IPS-NIHi7 (cell line): ENCODE measurements around the gene PYURF.

Experiments used
- DNase-seq: peaks from one replicate; pipeline ENCODE4 v3.0.0; 2012; ENCODE audit warnings: mixed read lengths; ENCODE audit errors: extremely low spot score

PYURF gene

DNA sequence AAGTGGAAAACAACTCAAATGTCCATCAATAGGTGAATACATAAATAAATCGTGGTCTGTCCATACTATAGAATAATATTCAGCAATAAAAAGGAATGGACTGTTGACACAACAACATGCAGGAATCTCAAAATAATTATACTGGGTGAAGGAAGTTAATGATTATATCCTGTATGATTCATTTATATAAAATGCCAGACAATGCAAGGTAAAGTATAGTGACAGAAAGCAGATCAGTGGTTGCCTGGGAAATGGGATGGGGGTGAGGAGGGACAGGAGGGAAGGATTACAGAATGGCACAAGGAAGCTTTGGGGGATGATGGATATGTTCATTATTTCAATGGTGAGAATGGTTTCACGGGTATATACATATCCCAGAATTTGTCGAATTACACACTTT, 12.3 kb downstream of the PYURF start:
- DNase-seq, result no peak

DNA sequence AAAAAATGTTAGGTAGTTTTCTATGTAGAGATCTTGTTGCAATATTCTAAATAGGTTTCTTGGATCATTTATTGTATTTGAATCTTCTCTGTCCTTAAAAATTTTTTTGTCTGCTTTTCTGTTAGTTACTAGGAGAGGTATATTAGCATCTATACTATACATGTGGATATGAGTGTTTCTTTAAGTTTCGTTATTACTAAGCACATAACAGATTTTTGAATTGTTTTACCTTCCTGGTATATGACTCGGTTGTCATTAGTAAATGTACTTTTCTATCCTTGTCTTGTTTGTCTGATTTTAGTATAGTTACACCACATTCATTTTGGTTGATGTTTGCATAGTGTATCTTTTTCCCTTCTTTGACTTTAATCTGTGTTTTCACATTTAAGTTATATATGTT, 20.2 kb downstream of the PYURF start:
- no peak for DNase-seq

- DNase-seq, result no peak
Measured at GRCh38 chr4:88497859-88498409, 25.6 kb downstream of the PYURF start.

DNA sequence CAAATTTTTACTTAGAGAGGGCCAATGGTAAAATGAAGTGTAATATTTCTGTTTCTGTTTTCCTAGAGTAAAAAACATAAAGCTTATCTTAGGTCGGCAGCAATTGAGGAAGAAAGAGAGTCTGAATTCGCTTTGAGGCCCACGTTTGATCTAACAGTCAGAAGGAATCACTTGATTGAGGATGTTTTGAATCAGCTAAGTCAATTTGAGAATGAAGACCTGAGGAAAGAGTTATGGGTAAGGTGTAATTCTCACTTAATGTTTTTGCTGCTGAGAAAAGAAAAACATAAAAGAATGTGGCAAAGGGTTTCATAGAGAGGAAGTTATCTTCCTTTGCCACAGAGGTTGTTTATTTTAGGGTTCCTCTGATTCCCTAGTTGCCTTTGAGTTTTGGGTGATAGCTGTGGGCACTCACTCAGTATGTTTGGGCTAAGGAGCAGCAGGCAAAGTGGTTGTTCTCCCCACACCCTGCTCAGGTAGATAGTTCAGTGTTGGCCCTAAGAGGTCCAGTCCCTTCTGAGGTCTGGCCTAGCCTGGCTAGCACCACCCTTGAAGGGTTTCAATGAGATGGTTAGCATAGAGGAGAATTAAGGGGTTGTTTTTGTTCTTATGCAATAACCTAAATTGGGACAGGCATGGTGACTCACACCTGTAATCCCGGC, 34.3 kb downstream of the PYURF start:
- no peak for DNase-seq

- no peak for DNase-seq
Measured at GRCh38 chr4:88481537-88481936, 42.0 kb downstream of the PYURF start.

DNA sequence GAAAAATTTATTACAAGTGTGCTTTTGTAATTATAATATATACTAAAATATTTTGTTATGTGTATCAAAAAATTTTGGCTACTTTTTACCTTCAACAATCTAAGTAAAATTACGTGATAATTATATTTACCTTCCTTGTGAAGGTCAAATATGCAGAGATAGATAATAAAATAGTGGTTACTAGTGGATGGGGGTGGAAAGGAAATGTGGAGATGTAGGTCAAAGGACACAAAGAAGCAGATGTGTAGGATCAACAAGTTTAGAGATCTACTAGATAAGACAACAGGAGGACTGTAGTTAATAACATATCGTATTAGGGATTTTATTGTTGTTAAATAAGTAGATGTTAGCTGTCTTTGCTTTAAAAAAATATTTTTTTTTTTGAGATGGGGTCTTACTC, 45.3 kb downstream of the PYURF start:
- no peak for DNase-seq

GRCh38 chr4:88477229-88477860, 46.2 kb downstream of the PYURF start:
- DNase-seq, result no peak
